ENCODE results near the gene UBE2O. TPM values are rescaled to one million over a fixed set of nuclear protein-coding genes. Genes with fewer than 3 reads are reported as not detected.

UBE2O gene
- total RNA-seq, 3 donors from 2014 or later (not counting 1 experiment from before 2014, with no cell fraction given): 34.9 to 40.2 (median 37.7) TPM

DNA sequence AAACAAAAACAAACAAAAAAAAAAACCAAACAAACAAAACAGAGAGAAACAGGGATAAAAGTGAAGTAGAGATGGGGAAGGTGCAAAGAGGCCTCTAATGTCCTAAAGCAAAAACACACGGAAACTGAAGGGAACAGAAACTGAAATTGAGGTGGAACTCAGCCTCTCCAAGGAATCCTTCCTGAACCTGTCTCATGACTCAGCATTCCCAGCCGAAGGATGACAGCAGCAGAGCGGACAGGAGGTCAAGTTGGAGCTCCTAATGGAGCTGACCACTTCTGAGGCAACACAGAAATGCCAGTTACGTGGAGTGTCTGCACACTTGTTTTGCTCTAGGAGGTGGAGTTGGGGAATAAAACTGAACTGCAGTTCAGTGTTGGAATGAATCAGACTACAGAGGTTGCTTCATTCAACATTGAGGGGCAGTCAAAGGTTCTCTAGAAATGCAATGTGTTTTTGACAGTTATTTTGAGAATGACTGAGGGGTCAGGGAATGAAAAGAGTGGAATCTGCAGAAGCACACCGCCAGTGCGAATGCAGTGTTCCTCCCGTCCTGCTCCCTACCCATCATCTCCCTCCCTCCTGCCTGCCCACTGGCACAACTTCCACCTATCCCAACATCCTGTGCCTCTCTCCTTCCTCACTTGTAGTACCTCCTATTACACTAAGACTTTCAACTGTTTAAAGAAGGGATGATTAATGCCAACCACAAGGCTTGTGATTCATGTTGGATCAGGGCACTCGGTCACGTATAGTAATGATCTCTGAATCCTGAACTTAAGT lies 6.3 kb downstream of the UBE2O start:
- intact Hi-C loops (cut with micrococcal nuclease): no loop called here
- Histone ChIP-seq H3K4me3 (ENCODE audit: low read length) (no peak overlapping the region), H3K27ac (ENCODE audit: low read length) (no peak overlapping the region), H3K36me3 (ENCODE audit: control insufficient read depth, insufficient read depth, low read length) (no peaks in the 10 kb centered on the region), H3K27me3 (ENCODE audit: control insufficient read depth, insufficient read depth, low read length) (no peaks in the 10 kb centered on the region), H3K4me1 (ENCODE audit: control insufficient read depth, insufficient read depth, low read length) (peaks cover 16% of the 10 kb centered on the region), H3K9me3 (ENCODE audit: control insufficient read depth, insufficient read depth, low read length) (no peaks in the 10 kb centered on the region)
- TF ChIP-seq, protein P1, sequence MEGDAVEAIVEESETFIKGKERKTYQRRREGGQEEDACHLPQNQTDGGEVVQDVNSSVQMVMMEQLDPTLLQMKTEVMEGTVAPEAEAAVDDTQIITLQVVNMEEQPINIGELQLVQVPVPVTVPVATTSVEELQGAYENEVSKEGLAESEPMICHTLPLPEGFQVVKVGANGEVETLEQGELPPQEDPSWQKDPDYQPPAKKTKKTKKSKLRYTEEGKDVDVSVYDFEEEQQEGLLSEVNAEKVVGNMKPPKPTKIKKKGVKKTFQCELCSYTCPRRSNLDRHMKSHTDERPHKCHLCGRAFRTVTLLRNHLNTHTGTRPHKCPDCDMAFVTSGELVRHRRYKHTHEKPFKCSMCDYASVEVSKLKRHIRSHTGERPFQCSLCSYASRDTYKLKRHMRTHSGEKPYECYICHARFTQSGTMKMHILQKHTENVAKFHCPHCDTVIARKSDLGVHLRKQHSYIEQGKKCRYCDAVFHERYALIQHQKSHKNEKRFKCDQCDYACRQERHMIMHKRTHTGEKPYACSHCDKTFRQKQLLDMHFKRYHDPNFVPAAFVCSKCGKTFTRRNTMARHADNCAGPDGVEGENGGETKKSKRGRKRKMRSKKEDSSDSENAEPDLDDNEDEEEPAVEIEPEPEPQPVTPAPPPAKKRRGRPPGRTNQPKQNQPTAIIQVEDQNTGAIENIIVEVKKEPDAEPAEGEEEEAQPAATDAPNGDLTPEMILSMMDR (IDR thresholded peaks at IDR 0.05): no peak
- no peak overlapping the region for H3K4me3 Mint-ChIP-seq
- H3K36me3 Mint-ChIP-seq: no peaks in the 10 kb centered on the region
- H3K27me3 Mint-ChIP-seq (ENCODE audit: low read depth in 2 of 2): no peaks in the 10 kb centered on the region
- 84% methylated on average over 9 of the region's 9 CpGs for WGBS (ENCODE audit: insufficient coverage)
- no peak overlapping the region for H3K27ac Mint-ChIP-seq
- H3K9me3 Mint-ChIP-seq: no peaks in the 10 kb centered on the region
- peaks cover 61 to 65% of the 10 kb centered on the region in 2 donors for H3K4me1 Mint-ChIP-seq
- DNase-seq: no peak
- ATAC-seq: no peak

DNA sequence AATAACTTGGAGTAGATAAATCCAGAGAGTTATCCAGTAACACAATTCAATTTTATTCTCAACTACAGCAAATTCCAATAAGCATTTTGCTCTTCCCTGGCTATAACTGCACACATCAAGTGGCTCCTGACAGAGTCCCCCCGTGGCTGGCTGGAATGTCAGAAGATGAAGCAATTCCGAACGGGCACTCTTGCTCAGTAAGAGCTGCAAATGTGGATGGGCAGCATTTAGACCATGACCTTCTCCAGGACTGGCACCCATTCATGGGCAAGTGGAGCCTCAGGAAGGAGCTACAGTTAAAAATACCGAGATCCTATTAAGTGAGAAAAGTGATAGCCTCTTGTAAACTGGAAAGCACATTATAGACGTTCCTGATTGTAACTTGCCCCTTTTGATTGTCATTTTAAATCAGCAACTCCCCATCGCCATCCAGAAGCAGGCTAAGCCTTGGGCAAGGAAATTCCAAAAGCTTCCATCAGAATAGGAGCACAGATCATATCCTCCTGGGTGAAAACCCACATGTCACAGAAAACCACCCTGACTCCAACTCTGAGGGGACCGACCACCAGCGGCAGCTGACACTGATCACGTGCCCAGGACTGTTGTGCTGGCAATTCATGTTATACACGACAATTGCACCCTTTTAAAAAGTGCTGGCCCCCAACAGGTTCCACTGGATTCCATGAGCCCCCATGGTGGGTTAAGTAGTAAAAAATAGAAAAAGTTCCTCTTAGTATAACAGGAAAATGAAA lies 7.1 kb downstream of the UBE2O start:
- ATAC-seq (no peak), DNase-seq (no peak)
- no peaks in the 10 kb centered on the region for H3K36me3 ChIP-seq (ENCODE audit: control insufficient read depth, insufficient read depth, low read length)
- peaks cover 63 to 67% of the 10 kb centered on the region in 2 donors for H3K4me1 Mint-ChIP-seq
- peaks cover 17% of the 10 kb centered on the region for H3K4me1 ChIP-seq (ENCODE audit: control insufficient read depth, insufficient read depth, low read length)
- TF ChIP-seq, protein P1 (IDR thresholded peaks at IDR 0.05): no peak
- no peaks in the 10 kb centered on the region for H3K9me3 Mint-ChIP-seq
- no peaks in the 10 kb centered on the region for H3K27me3 ChIP-seq (ENCODE audit: control insufficient read depth, insufficient read depth, low read length)
- no peaks in the 10 kb centered on the region for H3K9me3 ChIP-seq (ENCODE audit: control insufficient read depth, insufficient read depth, low read length)
- H3K27ac Mint-ChIP-seq: no peak overlapping the region
- intact Hi-C loops (cut with micrococcal nuclease): no loop called here
- WGBS (ENCODE audit: insufficient coverage): 92% methylated on average over 10 of the region's 10 CpGs
- H3K4me3 ChIP-seq (ENCODE audit: low read length): no peak overlapping the region
- no peaks in the 10 kb centered on the region for H3K36me3 Mint-ChIP-seq
- H3K4me3 Mint-ChIP-seq: no peak overlapping the region
- no peak overlapping the region for H3K27ac ChIP-seq (ENCODE audit: low read length)
- no peaks in the 10 kb centered on the region for H3K27me3 Mint-ChIP-seq (ENCODE audit: low read depth in 2 of 2)

DNA sequence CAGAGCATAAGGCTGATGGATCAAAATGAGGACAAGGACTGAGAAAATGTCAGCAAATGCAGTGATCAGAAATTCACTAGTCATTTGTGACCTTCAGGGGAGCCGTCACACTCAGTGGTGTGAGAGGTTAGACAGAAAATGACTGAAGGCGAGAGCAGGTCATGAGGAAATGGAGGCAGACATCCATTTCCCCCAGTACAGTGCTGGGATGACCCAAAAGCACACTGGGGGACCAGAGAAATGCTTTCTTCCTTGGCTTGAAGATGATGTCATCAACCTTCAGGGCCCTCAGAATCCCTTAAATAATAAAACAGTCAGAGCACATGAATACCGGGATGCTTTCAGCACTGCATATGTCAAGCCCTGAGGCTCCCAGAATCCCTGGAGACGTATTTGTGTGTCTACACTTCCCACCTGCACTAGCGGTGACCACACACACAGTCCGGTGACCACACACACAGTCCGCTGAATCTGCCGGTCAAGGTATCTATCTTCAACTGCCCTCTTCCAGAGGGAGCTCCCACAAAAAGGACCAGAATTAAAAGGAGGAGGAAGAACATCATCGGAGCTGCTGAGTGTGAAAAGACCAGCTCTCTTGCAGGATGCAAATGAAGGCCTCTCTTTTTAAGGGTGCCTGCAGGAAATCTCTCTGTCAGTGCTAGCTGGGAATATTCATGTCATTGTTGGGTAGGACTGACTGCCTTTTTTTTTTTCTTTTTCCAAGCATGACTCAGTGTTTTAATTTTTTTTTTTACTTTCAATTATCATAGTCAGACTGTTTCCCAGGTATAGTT lies 8.2 kb downstream of the UBE2O start:
- no peak overlapping the region for H3K4me3 ChIP-seq (ENCODE audit: low read length)
- Mint-ChIP-seq H3K4me3 (no peak overlapping the region), H3K36me3 (no peaks in the 10 kb centered on the region), H3K4me1 (peaks cover 64 to 73% of the 10 kb centered on the region in 2 donors), H3K9me3 (no peaks in the 10 kb centered on the region), H3K27me3 (ENCODE audit: low read depth in 2 of 2) (no peaks in the 10 kb centered on the region), H3K27ac (peak overlapping the region in 1 of 2 donors; percentile 4)
- peaks cover 18% of the 10 kb centered on the region for H3K4me1 ChIP-seq (ENCODE audit: control insufficient read depth, insufficient read depth, low read length)
- H3K9me3 ChIP-seq (ENCODE audit: control insufficient read depth, insufficient read depth, low read length): no peaks in the 10 kb centered on the region
- DNase-seq: no peak
- H3K27ac ChIP-seq (ENCODE audit: low read length): no peak overlapping the region
- intact Hi-C loops (cut with micrococcal nuclease): no loop called here
- no peak for ATAC-seq
- no peaks in the 10 kb centered on the region for H3K36me3 ChIP-seq (ENCODE audit: control insufficient read depth, insufficient read depth, low read length)
- WGBS (ENCODE audit: insufficient coverage): 71% methylated on average over 9 of the region's 9 CpGs
- TF ChIP-seq, protein P1 (IDR thresholded peaks at IDR 0.05): no peak
- H3K27me3 ChIP-seq (ENCODE audit: control insufficient read depth, insufficient read depth, low read length): no peaks in the 10 kb centered on the region

Data from natural killer cell (primary cell).